ENCODE measurements around the gene SCARF2. TPM values are rescaled to one million over a fixed set of nuclear protein-coding genes. Genes with fewer than 3 reads are reported as not detected.

Gene SCARF2
- total RNA-seq, 1 donor from 2014 or later = 20.4 TPM

Small RNAs within 50 kb of the gene (small RNA-seq; reads per million reads assigned to genes)
- gene RF00019 (ENCODE audit: low replicate concordance) = not detected
- gene RN7SL812P (ENCODE audit: low replicate concordance) = not detected
- gene RNU6-225P (ENCODE audit: low replicate concordance) = not detected
- 0.10 reads per million for gene RNY1P9 (ENCODE audit: low replicate concordance)

Other genes starting within 250 kb of the SCARF2 start
- 7.1 TPM for gene RTN4R, start 169.5 kb downstream of the SCARF2 start, total RNA-seq
- 37.6 TPM for gene DGCR6L, start 117.8 kb downstream of the SCARF2 start, total RNA-seq
- gene ZNF74, start 43.7 kb downstream of the SCARF2 start, total RNA-seq = 19.5 TPM
- 66.2 TPM for gene KLHL22, start 58.0 kb upstream of the SCARF2 start, total RNA-seq
- 38.5 TPM for gene MED15, start 69.8 kb upstream of the SCARF2 start, total RNA-seq

All from tongue (tissue), 2 donors.